Measurements from ENCODE around the gene COL15A1.

DNA sequence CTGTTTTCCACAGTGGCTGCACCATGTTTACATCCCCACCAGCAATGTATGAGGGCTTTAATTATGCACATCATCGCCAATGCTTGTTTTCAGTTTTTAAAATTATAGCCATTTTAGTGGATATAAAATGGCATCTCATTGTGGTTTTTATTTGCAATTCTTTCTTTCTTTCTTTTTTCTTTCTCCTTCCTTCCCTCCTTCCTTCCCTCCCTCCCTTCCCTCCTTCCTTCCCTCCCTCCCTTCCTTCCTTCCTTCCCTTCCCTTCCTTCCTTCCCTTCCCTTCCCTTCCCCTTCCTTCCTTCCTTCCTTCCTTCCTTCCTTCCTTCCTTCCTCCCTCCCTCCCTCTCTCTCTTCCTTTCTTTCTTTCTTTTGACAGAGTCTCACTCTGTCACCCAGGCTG, 6.6 kb downstream of the COL15A1 start:
- TF ChIP-seq CTCF (IDR thresholded peaks at IDR 0.05) (no peak), POLR2A (IDR thresholded peaks at IDR 0.05) (no peak)

Data from stomach (tissue), 4 donors.